RCC 7860 (cell line): ENCODE data around the gene KDM2B.

Experiments used
- DNase-seq: peaks from one replicate; pipeline ENCODE4 v3.0.0-alpha.2; 2015; ENCODE audit warnings: low spot score
- FAIRE-seq: peaks from 2 replicates; lab custom pipeline; 2012; peaks lifted over from hg19 to GRCh38; lab: Jason Lieb, UNC

KDM2B gene

DNA sequence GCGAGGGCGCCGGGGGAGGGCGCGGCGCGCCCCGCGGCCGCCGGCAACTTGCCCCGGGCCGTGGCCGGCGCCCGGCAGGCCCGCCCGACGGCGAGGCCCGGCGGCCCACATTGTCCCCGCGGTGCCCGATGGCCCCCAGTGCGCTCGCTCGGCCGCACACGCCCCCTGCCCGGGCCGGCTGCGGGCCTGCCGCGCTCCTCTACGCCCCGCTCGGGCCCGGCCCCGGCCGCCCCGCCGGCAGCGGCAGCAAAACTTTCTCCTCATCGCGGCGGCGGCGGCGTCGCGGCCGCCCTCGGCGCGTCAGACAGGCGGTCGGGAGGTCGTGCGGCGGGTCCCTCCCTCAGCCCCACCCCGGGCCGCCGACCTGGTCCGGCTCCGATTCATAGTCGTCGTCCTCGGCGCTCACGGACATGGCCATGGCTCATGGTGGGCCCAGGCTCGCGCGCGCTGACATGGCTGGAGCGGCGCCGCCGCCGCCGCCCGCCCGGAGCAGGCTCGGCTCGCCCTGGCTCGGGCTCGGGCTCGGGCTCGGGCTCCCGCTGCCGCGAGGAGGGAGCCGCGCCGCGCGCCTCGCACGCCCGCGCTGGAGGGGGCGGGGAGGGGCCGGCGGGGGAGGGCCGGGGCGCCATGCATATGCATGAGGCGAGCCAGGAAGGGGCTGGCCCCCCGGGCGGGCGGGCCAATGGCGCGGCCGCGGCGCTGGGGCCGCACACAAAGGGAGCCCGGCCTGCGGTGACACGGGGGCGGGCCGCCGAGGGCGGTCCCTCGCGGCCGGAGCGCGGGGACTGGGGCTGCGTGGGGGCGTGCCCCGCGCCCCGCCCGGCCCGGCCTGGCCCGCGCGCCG is 113.8 kb downstream of the KDM2B start:
- DNase-seq = peak; percentile 73
- no peak for FAIRE-seq

DNA sequence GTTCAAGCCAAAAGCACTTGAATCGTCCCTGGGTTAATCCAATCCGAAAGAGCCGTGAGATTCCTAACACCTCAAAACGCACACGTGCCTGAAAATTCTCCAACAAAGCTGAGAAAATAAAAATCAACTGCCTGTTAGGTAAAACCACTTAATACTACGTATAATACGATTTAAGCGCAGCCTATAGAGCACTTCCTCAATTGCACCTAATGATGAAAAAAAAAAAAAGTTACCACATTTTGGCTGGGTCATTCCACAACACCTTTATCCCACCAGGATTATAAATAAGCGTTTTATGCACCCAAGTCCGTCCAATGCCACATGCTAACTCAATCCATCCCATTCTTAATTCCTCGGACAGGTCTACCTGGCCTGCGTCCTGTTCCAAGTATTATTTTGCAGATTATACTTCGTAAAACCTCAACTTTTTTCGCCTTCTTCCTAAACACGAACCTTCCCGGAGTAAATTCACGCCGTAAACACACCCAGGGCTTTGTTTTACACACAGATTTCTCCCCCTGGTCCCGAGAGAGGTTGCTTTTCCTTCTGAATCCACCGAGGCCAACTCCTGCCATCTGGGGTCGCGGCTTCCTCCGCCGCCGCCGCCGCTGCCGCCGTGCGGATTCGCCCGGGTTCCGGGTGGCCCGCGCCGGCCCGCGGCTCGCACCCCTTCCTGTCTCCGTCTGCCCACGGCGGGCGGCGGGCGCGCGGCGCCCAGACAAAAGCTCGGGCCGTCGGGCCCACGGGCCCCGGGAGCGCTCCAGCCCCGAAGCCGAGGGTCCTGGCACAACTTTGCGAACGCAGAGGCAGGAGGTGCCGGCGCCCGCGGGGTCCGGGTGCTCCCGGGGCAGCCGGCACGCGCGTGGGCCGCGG is 114.7 kb downstream of the KDM2B start:
- no peak for FAIRE-seq
- no peak for DNase-seq

DNA sequence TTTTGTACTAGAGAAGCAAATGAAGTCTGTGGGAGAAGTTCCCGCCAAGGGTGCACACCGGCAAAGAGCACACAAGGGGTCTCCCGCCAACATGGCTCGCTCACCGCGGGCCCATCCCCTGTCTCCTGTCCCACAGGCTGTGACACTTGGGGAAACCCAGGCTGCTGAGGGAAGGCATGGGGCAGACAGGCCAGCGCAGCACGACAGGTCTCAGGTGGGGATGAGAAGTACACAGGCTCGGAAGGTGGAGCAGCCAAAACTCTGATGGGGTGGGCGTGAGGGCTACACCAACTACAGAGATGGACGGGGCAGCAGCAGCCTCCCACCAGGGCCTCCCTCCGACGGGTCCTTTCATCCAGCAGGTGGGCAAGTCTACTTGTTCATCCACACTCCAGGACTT is 116.5 kb downstream of the KDM2B start:
- DNase-seq (no peak), FAIRE-seq (no peak)

DNA sequence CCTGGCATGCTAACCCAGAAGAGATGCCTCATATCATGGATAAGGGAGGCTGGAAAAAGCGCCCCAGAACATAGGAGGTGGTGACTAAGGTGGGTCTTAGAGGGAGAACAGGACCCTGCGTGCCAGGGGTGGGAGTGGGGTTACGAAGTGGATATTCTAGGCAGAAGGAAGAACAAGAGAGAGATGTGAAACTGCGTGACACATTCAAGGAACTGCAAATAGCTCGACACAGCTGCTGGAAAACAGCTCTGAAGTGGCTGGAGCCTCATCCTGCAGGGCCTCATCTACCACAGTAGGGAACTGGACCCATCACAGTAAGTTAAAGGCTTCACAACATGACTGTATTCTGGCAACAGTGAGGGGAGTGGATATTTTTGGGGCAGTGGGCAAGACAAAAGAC is 119.8 kb downstream of the KDM2B start:
- DNase-seq = no peak
- FAIRE-seq = no peak

DNA sequence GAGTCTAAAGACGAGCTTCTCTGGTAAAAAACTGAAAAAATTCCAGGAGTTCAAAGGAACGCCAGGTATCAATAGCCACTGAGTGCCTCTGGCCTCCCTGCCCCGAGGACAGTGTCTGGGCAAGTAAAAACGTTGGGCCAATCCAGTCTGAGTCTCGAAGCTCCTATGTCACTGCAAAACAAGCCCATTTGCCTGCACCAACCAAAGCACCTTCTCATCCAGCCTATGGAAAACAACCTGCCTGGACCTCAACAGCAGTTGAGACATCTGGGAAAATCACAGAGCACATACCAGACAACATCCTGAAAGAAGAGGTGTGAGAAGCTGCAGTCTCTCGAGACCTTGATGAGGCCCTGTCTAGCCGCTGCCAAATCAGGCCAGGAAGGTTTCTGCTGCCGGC is 124.3 kb downstream of the KDM2B start:
- FAIRE-seq (no peak), DNase-seq (no peak)

DNA sequence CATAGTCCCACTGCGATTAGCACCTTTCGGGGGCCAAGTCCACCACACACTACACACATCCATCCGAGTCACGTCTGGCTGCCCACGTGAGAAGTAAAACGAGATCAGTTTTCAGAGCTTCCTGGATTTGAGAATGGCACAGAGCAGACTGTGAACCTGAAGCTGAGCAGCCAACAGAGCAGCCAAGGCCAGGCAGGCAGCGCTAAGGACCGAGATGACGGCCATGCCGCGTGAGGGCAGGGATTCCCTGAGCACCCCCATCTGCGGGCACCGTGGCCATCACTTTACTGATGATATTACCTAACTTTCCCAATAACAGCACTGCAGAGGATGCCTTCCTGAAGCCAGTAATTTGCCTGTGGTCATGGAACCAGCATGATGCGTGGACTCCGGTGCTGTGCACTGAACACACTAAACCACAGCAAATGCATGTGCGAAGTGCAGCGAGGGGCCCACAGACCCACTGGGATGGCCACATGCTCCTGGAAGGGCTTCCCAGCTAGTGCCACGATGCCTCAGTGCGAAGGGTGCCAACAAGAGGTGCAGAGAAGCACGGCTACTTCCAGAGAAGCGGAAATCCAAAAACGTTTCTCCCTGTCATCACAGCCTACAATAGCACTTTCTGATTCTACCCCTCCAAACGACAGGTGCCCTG is 124.9 kb downstream of the KDM2B start:
- FAIRE-seq = no peak

DNA sequence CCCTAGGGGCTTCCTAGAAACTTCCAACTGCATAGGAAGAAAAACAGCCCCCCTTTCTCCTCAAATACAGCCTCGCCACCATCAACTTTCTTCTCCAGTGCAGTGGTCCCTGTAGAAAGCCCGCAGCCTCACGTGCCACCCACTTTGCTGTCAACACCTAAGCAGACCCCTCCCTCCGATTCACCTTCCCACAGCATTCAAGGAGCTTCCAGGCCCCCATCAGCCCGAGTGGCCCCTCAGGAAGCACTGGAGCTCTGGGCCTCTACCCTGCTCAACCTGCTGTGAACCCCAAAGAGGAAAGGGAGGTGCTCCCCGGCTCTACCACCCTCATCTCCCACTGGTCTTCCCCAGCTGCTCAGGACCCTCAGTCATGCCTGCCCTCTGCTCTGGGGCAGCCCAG is 125.9 kb downstream of the KDM2B start:
- no peak for DNase-seq
- FAIRE-seq = no peak

More for the DNA sequence above, 124.9 kb downstream of the KDM2B start:
- DNase-seq = no peak

DNA sequence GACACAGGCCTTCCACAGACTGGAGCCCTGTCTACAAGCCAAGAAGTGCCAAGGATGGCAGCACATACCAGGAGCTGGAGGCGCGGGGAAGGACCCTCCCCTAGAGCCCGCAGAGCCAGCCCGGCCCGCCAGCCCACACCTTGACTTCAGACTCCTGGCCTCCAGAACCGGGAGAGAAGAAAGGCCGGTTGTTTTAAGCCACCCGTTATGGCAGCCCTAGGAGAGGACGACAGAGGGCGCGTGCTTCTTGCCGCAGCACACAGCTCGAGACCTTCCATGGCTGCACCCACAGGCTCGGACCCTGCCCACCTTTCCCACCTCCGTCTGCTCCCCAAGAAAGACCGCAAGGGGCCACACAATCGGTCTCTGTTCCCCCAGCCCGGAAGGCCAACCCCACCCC is 127.2 kb downstream of the KDM2B start:
- FAIRE-seq (no peak), DNase-seq (no peak)

DNA sequence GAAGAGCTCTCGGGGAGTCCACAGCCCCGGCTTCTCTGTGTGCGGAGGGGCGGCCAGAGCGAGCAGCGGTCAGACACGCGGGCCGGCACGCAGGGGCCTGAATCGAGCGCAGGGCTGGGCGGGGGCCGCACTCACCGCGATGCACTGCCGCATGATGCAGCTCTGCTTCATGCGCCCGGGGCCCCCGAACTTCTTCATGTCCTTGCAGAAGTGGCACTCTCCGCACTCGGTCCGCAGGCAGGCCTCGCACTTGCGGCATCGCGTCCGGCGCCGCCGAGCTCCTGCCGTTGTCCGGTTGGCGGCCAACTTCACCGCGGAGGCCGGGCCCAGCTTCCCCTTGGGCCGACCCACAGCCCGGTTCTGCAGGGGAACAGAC is 127.8 kb downstream of the KDM2B start:
- FAIRE-seq (no peak), DNase-seq (no peak)

DNA sequence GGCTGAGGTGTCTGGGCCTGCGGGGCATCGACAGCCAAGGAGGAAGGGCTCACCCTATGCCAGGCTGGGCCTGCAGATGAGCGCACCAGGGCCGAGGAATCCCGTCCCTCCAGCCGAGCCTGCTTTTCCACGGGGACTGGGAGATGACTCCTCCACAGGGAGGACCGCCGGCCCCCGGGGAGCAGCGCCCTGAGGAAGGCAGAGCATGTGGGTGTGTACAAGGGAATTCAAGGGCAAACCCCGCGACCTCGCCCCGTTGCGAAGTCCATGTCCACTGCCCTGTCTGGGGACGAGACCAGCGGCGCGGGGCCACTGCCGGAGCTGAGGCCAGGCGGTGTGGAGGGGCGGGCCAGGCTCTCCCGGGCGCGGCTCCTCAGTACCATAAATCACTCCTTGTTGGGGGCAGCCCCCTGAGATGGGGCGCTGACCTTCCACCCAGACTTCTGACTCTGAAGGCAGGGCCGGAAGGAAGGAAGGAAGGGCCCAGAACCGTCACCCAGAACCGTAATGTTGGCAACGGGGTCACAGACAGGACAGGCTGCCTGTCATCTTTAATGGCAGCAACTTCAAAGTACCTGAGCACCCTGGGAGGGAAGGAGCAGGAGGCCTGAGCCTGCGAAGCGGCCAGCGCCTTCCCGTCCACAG is 128.4 kb downstream of the KDM2B start:
- FAIRE-seq = no peak
- no peak for DNase-seq

DNA sequence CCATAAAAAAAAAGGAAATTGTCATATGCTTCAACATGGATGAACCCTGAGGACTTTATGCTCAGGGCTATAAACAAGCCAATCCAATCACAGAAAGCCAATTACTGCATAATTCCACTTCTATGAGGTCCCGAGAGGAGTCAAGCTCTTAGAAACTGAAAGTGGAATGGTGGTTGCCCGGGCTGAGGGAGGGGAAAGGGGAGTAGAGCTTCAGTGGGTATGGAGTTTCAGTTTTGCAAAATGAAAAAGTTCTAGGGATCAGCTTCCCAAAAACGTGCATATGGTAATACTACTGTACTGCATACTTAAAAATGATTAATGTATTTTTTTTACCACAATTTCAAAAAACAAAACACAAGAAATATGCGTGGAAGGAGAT is 128.9 kb downstream of the KDM2B start:
- DNase-seq = no peak
- FAIRE-seq = no peak

DNA sequence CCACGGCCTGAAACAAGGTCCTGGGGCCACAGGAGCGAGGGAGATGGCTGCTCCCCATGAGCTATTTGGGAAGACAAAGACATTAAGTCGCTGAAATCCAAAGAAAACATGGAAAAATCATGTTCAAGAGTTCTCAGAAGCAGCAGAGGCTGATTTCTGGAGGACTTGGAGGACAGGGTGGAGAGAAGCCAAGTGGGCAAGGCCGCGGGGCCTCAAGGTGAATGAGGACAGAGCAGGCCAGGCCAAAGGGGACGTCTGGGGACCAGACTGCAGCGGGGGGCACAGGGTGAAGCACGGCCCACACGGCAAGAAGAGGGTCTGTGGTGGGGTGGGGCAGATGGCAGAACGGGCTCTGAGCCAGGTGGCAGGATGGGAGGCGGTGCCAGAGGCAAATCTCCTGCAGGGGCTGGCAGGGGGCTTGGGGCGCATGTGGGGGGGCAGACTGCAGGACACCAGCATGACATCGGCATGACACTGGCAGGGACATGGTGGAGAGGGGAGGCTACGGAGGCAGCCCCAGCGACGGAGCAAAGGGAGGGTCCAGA is 132.0 kb downstream of the KDM2B start:
- FAIRE-seq (no peak), DNase-seq (no peak)

DNA sequence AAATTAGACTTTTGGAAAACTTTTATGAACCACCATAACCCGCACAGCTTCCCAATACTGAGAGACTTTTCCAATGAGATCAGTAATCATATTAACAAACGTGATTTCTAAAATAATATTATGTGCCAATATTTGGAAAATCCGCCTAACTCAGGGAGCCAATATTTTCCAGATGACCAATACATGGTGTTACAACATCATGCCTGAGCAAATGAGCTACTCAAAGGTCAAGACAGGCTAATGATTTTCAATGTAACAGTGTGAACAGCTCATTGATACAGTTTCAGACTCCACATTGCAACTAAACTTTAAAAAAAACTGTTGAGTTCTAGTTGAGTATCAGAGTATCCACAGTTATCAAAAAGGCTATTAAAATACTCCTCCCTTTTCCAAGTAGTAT is 134.1 kb downstream of the KDM2B start:
- FAIRE-seq = no peak

DNA sequence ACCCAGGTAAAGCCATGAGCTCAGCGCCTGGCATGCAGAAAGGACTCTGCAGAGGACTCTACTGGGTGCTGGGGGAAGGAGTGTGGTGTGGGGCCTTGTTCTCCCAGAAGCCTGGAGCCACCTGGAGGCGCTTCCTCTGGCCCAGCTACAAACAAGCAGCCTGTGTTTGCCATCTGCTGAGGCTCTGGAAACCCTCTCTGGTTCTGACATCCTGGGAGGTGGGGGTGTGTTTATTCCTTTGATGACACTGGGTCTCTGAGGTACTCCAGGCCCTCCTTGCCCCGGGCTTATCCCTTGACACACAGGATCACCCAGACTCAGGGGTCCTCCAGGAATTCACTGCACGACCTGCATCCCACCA is 136.0 kb downstream of the KDM2B start:
- no peak for FAIRE-seq

More for the DNA sequence above, 134.1 kb downstream of the KDM2B start:
- no peak for DNase-seq

DNA sequence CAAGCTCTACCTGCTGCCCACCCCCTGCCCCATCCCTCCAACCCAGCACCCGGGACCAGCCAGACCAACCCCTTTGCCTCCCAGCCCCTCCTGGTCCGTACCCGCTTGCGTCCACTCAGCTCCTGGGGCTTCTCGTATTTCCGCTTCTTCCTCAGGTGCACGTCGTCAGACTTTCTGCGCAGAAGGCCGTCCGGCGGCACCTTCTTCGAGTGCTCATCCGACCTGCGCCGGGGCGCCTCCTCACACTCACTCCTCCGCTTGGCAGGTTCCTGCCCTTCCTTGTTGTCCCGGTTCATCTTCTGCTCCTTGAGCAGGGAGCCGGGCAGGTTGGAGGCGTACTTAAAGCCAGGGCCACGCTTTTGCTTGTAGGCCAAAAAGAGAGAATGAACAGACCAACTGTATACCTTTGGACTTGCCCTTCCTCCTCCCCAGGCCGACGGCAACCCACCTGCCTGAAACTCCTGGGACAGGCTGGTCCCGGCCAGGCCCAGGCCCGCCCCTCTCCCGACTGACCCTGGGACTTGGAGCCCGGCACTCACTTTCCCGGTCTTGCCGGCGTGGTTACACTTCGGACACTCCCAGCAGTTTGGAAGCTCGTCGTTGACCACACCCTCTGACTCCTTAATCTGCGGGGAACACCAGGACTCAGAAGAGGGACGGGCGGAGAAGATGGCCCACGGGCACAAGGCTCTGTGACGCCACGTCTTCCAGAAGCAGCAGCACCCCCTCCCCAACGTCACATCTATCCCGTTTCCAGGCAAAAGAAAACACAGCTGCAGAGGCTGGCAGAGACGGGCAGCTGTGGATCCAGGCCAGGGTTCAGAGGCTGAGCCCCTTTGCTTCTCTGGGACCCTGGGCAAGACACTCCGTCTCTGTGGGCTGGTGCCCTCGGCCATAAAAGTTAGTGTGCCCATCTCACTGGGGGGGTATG is 136.6 kb downstream of the KDM2B start:
- DNase-seq = no peak
- FAIRE-seq = no peak

More for the DNA sequence above, 136.0 kb downstream of the KDM2B start:
- DNase-seq = no peak

DNA sequence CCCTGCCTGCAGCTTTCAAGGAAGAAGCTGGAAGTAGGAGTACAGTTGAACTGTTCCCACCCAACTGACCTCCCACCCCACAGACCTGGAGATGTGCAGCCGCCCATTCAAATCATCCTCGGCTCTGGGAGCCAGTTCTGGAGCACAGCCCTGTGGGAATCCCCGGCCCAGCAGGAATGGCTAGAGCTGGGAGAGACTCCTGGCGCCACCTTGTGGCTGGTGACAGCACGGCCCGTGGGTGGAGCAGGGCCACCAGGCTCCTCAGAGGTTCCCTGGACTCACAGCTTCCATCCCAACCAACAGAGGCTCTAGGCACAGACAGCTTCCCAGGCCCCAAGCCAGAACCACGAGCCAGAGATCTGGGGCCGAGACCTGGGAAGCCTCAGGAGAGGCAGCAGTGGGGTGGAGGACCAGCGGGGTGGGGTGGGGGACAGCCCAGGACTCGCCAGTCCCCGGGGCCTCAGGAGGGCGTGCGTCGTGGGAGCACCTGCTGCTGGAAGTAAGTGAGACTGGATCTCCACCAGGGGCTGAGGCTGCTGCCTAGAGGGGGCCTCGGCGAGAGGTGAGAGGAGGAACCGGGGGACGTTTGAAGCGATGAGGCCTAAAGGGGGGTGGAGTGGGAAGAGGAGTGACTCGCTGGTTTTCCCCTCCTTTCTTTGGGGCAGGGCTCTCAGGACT is 137.5 kb downstream of the KDM2B start:
- no peak for FAIRE-seq

DNA sequence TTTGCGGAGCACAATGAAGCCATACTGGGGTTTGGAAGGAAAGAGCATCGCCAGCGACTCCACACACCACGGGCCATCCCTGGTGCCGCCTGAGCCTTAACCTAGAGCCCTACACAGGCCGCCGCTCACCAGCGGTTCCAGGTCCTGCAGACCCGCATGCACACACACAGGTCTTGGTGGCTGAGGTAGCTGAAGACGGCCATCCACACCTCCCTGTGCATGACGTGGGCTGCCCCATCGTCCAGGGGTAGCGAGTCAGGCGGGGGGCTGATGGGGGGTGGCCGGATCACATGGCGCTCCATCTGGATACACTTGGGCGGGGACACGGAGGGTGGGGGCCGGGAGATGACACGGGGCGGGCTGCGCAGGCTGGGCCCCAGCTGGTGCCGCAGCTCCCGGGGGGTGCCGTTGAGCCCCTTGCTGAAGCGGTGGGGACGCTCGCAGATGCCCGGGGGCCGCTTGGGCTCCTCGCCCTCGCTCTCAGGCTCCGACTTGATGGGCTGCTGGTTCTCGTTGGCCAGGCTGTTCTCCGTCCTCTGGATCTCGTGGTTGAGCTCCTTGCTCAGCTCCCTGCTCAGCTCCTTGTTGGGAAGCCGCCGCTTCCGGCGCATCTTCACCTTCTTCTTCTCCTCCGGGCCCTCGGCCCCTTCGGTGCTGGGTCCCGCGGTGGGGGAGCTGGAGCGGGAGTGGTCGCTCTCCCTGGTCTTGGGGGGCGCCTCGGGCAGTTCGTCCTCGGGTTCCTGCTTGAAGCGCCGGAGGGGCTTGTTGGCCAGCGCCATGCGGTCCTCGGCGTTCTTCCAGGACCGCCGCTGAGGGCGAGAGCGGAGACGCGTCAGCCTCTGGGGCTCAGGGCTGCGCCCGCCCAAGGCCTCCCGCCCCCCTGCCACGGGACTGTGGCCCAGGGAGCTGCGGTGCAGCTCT is 138.5 kb downstream of the KDM2B start:
- DNase-seq (no peak), FAIRE-seq (no peak)

More for the DNA sequence above, 137.5 kb downstream of the KDM2B start:
- DNase-seq = peak; percentile 71

DNA sequence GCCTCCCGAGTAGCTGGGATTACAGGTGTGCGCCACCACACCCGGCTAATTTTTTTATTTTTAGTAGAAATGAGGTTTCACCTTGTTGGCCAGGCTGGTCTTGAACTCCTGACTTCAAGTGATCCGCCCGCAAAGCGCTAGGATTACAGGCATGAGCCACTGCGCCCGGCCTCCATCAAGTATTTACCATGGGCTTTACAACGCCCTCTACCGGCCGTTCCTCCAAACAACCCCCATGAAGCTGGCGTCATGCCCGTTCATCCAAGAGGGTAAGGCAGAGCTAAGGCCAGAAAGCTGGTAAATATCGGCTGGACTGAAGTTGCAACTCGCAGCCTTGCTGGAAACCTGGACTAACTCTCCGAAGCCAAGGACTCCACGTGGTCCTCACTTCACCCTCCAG is 139.3 kb downstream of the KDM2B start:
- no peak for FAIRE-seq
- no peak for DNase-seq
